GM12878 (cell line): ENCODE data around the gene KCNK7. TPM values are rescaled to one million over a fixed set of nuclear protein-coding genes. Genes with fewer than 3 reads are reported as not detected.
A peak's percentile ranks its signal among the peaks of the same experiment; 100 is the strongest.

Experiments
- ATAC-seq: fragments of 200-7000 bp; cut with Tn5 transposase; 3 replicates; pipeline ENCODE4 v1.9.1; 2020; ENCODE audit warnings: mild to moderate bottlenecking, moderate library complexity
- BruUV-seq: library from RNA; stranded (reverse); fragments of 400-500 nt; replicated peaks from 2 replicates; lab custom pipeline; 2021; lab: Mats Ljungman, UMichigan
- CTCF ChIA-PET: fragments of 300-600 bp; sonication (Branson Sonifier 250); formaldehyde crosslinking; extraction: SDS; loops from one replicate; lab custom pipeline; 2021; ENCODE audit warnings: inconsistent platforms; lab: Yijun Ruan, JAX
- POLR2A ChIA-PET: fragments of 350-600 bp; formaldehyde crosslinking; extraction: SDS; loops from one replicate; lab custom pipeline; 2021; ENCODE audit warnings: inconsistent platforms; lab: Charles Lee
- RAD21 ChIA-PET: fragments of 300-600 bp; sonication (Branson Sonifier 250); formaldehyde crosslinking; loops from one replicate; lab custom pipeline; 2023; ENCODE audit warnings: antibody characterized with exemption; ENCODE audit not compliant: unreplicated experiment; lab: Charles Lee
- SMC1A ChIA-PET: fragments of 300-600 bp; sonication (Branson Sonifier 250); formaldehyde crosslinking; loops from one replicate; lab custom pipeline; 2023; ENCODE audit not compliant: unreplicated experiment, uncharacterized antibody; lab: Charles Lee
- DNase-seq: peaks from one replicate; pipeline ENCODE4 v3.0.0-alpha.2; 2011; ENCODE audit warnings: low read depth, low spot score
- FAIRE-seq: peaks from 3 replicates; lab custom pipeline; 2011; peaks lifted over from hg19 to GRCh38; lab: Jason Lieb, UNC
- H2AFZ ChIP-seq: 2 replicates; pipeline ENCODE4 v1.6.0; 2011; ENCODE audit warnings: low read depth, low read length, control low read depth; ENCODE audit not compliant: control insufficient read depth
- H3K27ac ChIP-seq: 2 replicates; pipeline ENCODE4 v1.5.1; 2011; ENCODE audit warnings: control low read depth; ENCODE audit not compliant: control insufficient read depth, insufficient read depth
- H3K27me3 ChIP-seq, 2 experiments: replicated peaks in 1 of 2; 2 replicates each; pipeline versions ENCODE4 v1.6.0 to v1.6.1; 2011; ENCODE audit warnings: low read length in 1 of 2; ENCODE audit not compliant: control insufficient read depth in 2 of 2, insufficient read depth in 2 of 2
- H3K36me3 ChIP-seq, 2 experiments: 2 replicates each; pipeline ENCODE4 v1.5.1; 2011; ENCODE audit warnings: low read length in 1 of 2; ENCODE audit not compliant: control insufficient read depth in 2 of 2, insufficient read depth in 2 of 2
- H3K4me1 ChIP-seq: 2 replicates; pipeline ENCODE4 v1.6.1; 2011; ENCODE audit warnings: mild to moderate bottlenecking, low read length, moderate library complexity, mixed read lengths; ENCODE audit not compliant: control insufficient read depth, insufficient read depth
- H3K4me2 ChIP-seq: 2 replicates; pipeline ENCODE4 v1.6.0; 2011; ENCODE audit warnings: control low read depth; ENCODE audit not compliant: control insufficient read depth, insufficient read depth
- H3K4me3 ChIP-seq: fragments of 200-600 bp; sonication (generic); 2 replicates; pipeline ENCODE4 v1.5.1; 2016
- H3K79me2 ChIP-seq: 2 replicates; pipeline ENCODE4 v1.6.0; 2011; ENCODE audit warnings: low read length; ENCODE audit not compliant: control insufficient read depth, insufficient read depth
- H3K9ac ChIP-seq: 2 replicates; pipeline ENCODE4 v1.8.0; 2011; ENCODE audit warnings: low read length, control low read depth, mixed read lengths; ENCODE audit not compliant: control insufficient read depth, insufficient read depth
- H3K9me3 ChIP-seq: replicated peaks from 3 replicates; pipeline ENCODE4 v1.5.1; 2011; ENCODE audit warnings: mild to moderate bottlenecking, low read length; ENCODE audit not compliant: control insufficient read depth, insufficient read depth
- H4K20me1 ChIP-seq: 2 replicates; pipeline ENCODE4 v1.6.0; 2011; ENCODE audit not compliant: control insufficient read depth, insufficient read depth
- BMI1 ChIP-seq: fragments of 450-650 bp; IDR thresholded peaks from 2 replicates; pipeline ENCODE4 v1.6.1; 2016; ENCODE audit warnings: mild to moderate bottlenecking, moderate library complexity, borderline replicate concordance
- IRF4 ChIP-seq: IDR thresholded peaks from 2 replicates; pipeline ENCODE4 v1.6.1; 2011; ENCODE audit warnings: low read depth, low read length
- LARP7 ChIP-seq: fragments of 450-650 bp; IDR thresholded peaks from 2 replicates; pipeline ENCODE4 v1.6.1; 2017; ENCODE audit warnings: mild to moderate bottlenecking
- MYB ChIP-seq: fragments of 150-350 bp; IDR thresholded peaks from 2 replicates; pipeline ENCODE4 v1.6.1; 2014; ENCODE audit warnings: mild to moderate bottlenecking, low read depth, low read length, borderline replicate concordance
- MYC ChIP-seq: IDR thresholded peaks from 2 replicates; pipeline ENCODE4 v1.6.1; 2011; ENCODE audit warnings: mild to moderate bottlenecking, low read length, moderate library complexity, inconsistent platforms; ENCODE audit not compliant: insufficient read depth, insufficient replicate concordance, insufficient read length, severe bottlenecking
- NFIC ChIP-seq: IDR thresholded peaks from 2 replicates; pipeline ENCODE4 v1.6.1; 2012; ENCODE audit warnings: low read depth, mild to moderate bottlenecking, inconsistent platforms, low read length, moderate library complexity
- NFXL1 ChIP-seq: fragments of 450-650 bp; IDR thresholded peaks from 2 replicates; pipeline ENCODE4 v1.6.1; 2017; ENCODE audit warnings: antibody characterized with exemption, mild to moderate bottlenecking, borderline replicate concordance
- NFYA ChIP-seq: IDR thresholded peaks from 2 replicates; pipeline ENCODE4 v1.6.1; 2011; ENCODE audit warnings: low read depth, mild to moderate bottlenecking, low read length, improper control_type of control experiment, borderline replicate concordance
- NRF1 ChIP-seq: conservative IDR thresholded peaks from 2 replicates; pipeline ENCODE4 v1.6.1; 2011; ENCODE audit warnings: mild to moderate bottlenecking, low read depth, low read length, improper control_type of control experiment
- POLR2AphosphoS5 ChIP-seq: IDR thresholded peaks from 2 replicates; pipeline ENCODE4 v1.6.1; 2011; ENCODE audit warnings: mild to moderate bottlenecking, low read length, inconsistent platforms
- RELA ChIP-seq: fragments of 450-650 bp; IDR thresholded peaks from 2 replicates; pipeline ENCODE4 v1.8.0; 2014; ENCODE audit warnings: borderline replicate concordance; ENCODE audit not compliant: partially characterized antibody
- RELB ChIP-seq: fragments of 450-650 bp; IDR thresholded peaks from 2 replicates; pipeline ENCODE4 v1.6.1; 2017; ENCODE audit warnings: low read depth, mild to moderate bottlenecking, moderate library complexity
- SUPT20H ChIP-seq: IDR thresholded peaks from 2 replicates; pipeline ENCODE4 v1.6.1; 2011; ENCODE audit warnings: low read depth, mild to moderate bottlenecking, low read length, moderate library complexity, borderline replicate concordance; ENCODE audit not compliant: control insufficient read depth
- TCF7 ChIP-seq: IDR thresholded peaks from 2 replicates; pipeline ENCODE4 v1.6.1; 2014; ENCODE audit warnings: antibody characterized with exemption, borderline replicate concordance
- WRNIP1 ChIP-seq: IDR thresholded peaks from 2 replicates; pipeline ENCODE4 v1.6.1; 2011; ENCODE audit warnings: low read depth, low read length, improper control_type of control experiment, borderline replicate concordance
- YBX1 ChIP-seq: fragments of 450-650 bp; IDR thresholded peaks from 2 replicates; pipeline ENCODE4 v1.6.1; 2016; ENCODE audit warnings: antibody characterized with exemption
- ZSCAN29 ChIP-seq: fragments of 450-650 bp; IDR thresholded peaks from 2 replicates; pipeline ENCODE4 v1.6.1; 2017; ENCODE audit warnings: mild to moderate bottlenecking, moderate library complexity
- WGBS: methylation state at CpG from one replicate; pipeline ENCODE4 v1.1.6; 2016; ENCODE audit warnings: low lambda C conversion rate; ENCODE audit not compliant: insufficient replicate concordance, insufficient coverage; ENCODE audit errors: missing lambda C conversion rate; 5-methylcytosine and 5-hydroxymethylcytosine counted together
- in situ Hi-C: fragments of 300-500 bp; cut with MboI; formaldehyde crosslinking; loops from 9 replicates; pipeline ENCODE4 v1.14.3; 2018; ENCODE audit warnings: mixed read lengths
- intact Hi-C: fragments of 100-400 bp; cut with micrococcal nuclease; formaldehyde crosslinking; loops from one replicate; pipeline ENCODE4 v1.14.2; 2022; ENCODE audit not compliant: unreplicated experiment
- polyA plus RNA-seq, 11 experiments: library from polyadenylated mRNA; depleted of rRNA in 4 of 11; unstranded in 6 of 11; stranded (reverse) in 5 of 11; fragments of >200 nt; fragmentation: Nextera tagmentation in 4 of 11; fragmentation: Illumina TruSeq in 1 of 11; extraction: Ambion mirVana in 4 of 11; extraction: Trizol in 1 of 11; gene quantifications; 1 replicate in 1 of 11; 2 replicates in 10 of 11; pipeline versions ENCODE4 v1.2.1 to v1.2.3, GENCODE V29; 2011 to 2016; ENCODE audit warnings: inconsistent platforms in 2 of 11, missing spikeins in 2 of 11, low read depth in 1 of 11
- total RNA-seq, 4 experiments: library from RNA; depleted of rRNA in 3 of 4; stranded (reverse); fragments of >200 nt in 3 of 4; fragmentation: Illumina TruSeq in 1 of 4; extraction: Trizol in 1 of 4; gene quantifications; 2 replicates each; pipeline versions ENCODE4 v1.2.1 to v1.2.3, GENCODE V29; 2013 to 2021
- TF ChIP-seq, protein P1 (sequence below), 3 experiments: IDR thresholded peaks in 2 of 3; conservative IDR thresholded peaks in 1 of 3; 2 replicates each; pipeline ENCODE4 v1.5.1; 2011; ENCODE audit warnings: low read depth in 3 of 3, low read length in 3 of 3, mild to moderate bottlenecking in 3 of 3, control low read depth in 2 of 3, moderate library complexity in 2 of 3, inconsistent platforms in 1 of 3, mixed read lengths in 1 of 3; ENCODE audit not compliant: control insufficient read depth in 2 of 3, insufficient read depth in 1 of 3; ENCODE audit errors: extremely low read depth in 1 of 3
- TF ChIP-seq, protein P2 (sequence below): IDR thresholded peaks from 2 replicates; pipeline ENCODE4 v1.6.1; 2012; ENCODE audit warnings: low read length, inconsistent platforms

Gene KCNK7
- total and polyA plus RNA-seq, 10 of the 15 experiments (the other 5 are each of a cell fraction or from before 2014, with no cell fraction given), result 0.11 to 0.54 (median 0.23) TPM; not detected in 7

DNA sequence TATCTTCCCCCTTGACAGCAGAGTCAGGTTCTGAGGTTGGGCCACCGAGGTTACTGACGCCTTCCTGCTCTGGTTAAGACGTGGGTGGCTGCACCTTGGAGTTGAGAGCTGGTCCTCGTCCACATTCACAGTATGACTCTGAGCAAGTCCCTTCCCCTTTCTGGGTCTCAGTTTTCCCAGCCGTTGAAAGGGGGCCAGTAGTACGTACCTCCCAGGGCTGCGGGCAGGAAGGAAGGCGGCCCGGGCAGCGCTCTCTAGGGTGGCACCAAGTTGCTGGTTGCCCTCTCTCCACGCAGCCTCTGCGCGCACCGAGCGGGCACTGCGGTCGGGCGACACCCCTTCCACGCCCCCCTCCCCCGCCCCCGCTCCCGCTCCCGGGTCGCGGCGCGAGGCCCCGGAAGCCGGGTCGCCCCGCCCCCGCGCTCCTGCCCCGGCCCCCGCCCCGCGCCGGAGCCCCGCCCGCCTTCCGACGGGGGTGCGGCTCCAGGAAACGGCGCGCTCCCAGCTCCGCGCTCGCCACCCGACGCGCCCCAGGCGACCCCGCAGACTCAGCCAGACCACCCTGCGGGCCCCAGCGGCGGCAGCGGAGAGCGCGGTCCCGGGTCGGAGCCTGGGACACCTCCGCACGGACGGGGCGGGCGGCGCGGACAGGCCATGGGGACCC, 19.9 kb downstream of the KCNK7 start, which contains the start of gene EHBP1L1:
Gene EHBP1L1 (plus strand): TSS at position 486 of the 664 bp plus-strand sequence. CDS start 250 bp downstream, outside the sequence.
- no peaks in the 10 kb centered on the region; the same call in 1 of the 2 replicates for H4K20me1 ChIP-seq
- peak; percentile 70 for DNase-seq
- WGBS, result under 1% methylated on average over 37 of the region's 69 CpGs
- H3K79me2 ChIP-seq, result peaks cover 71% of the 10 kb centered on the region
- SMC1A ChIA-PET, result interaction anchor here (0.6 to 4.2 kb wide), 5 partner anchors 12 to 39 kb away, joined by 3 to 93 read pairs (median 4); partner anchors contain the start of gene PCNX3
- H3K9ac ChIP-seq, result peak within 1 kb of the TSS; percentile 88
- peak within 1 kb of the TSS; percentile 97 for H3K4me3 ChIP-seq
- H3K9me3 ChIP-seq, result no peaks in the 10 kb centered on the region
- in situ Hi-C loops, result no loop called here
- peak; percentile 95 for FAIRE-seq
- no TSS peak for BruUV-seq
- peak within 1 kb of the TSS; percentile 61 for H2AFZ ChIP-seq
- H3K4me1 ChIP-seq, result peaks cover 35% of the 10 kb centered on the region
- peak within 1 kb of the TSS; percentile 96 for H3K27ac ChIP-seq
- RAD21 ChIA-PET, result interaction anchor here (0.9 to 4.0 kb wide), 8 partner anchors 12 to 87 kb away, joined by 4 to 132 read pairs (median 7); partner anchors contain the start of genes KCNK7, MAP3K11, PCNX3 and RELA
- CTCF ChIA-PET, result interaction anchor here (0.6 to 5.7 kb wide), 9 partner anchors 12 to 204 kb away, joined by 3 to 130 read pairs (median 4); partner anchors contain the start of gene KCNK7
- peaks cover 5 to 9% of the 10 kb centered on the region in 2 experiments; a peak in 3 of 4 replicates for H3K36me3 ChIP-seq
- H3K27me3 ChIP-seq, result no peaks in the 10 kb centered on the region
- POLR2A ChIA-PET, result interaction anchor here (0.5 to 4.9 kb wide), 7 partner anchors 12 to 64 kb away, joined by 3 to 129 read pairs (median 7); partner anchors contain the start of genes MAP3K11 and PCNX3
- peak within 1 kb of the TSS; percentile 100 for H3K4me2 ChIP-seq
- peak; percentile 27 for ATAC-seq
- intact Hi-C loops, result no loop called here
- no peak for TF ChIP-seq TCF7
- TF ChIP-seq BMI1, result no peak
- TF ChIP-seq IRF4, result peak; percentile 86
- no peak for TF ChIP-seq NFXL1
- TF ChIP-seq POLR2AphosphoS5, result 0 out of 2 replicates have a peak, but pooled peaks have one; percentile 27
- no peak for TF ChIP-seq MYC
- TF ChIP-seq NFIC, result no peak
- peak; percentile 57; the same call in 1 of the 2 replicates for TF ChIP-seq RELB
- no peak for TF ChIP-seq YBX1
- TF ChIP-seq RELA, result no peak
- no peak; the same call in none of the 2 replicates for TF ChIP-seq LARP7
- no peak for TF ChIP-seq ZSCAN29
- TF ChIP-seq, protein P1, sequence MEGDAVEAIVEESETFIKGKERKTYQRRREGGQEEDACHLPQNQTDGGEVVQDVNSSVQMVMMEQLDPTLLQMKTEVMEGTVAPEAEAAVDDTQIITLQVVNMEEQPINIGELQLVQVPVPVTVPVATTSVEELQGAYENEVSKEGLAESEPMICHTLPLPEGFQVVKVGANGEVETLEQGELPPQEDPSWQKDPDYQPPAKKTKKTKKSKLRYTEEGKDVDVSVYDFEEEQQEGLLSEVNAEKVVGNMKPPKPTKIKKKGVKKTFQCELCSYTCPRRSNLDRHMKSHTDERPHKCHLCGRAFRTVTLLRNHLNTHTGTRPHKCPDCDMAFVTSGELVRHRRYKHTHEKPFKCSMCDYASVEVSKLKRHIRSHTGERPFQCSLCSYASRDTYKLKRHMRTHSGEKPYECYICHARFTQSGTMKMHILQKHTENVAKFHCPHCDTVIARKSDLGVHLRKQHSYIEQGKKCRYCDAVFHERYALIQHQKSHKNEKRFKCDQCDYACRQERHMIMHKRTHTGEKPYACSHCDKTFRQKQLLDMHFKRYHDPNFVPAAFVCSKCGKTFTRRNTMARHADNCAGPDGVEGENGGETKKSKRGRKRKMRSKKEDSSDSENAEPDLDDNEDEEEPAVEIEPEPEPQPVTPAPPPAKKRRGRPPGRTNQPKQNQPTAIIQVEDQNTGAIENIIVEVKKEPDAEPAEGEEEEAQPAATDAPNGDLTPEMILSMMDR (IDR thresholded peaks at IDR 0.05 in 2 of 3, conservative IDR thresholded peaks at IDR 0.05 in 1 of 3; ENCODE audit: control insufficient read depth in 2 of 3, extremely low read depth in 1 of 3, insufficient read depth in 1 of 3, low read depth in 3 of 3, low read length in 3 of 3), result no peak
- TF ChIP-seq NFYA, result no peak
- no peak for TF ChIP-seq WRNIP1
- TF ChIP-seq NRF1, result no peak
- no peak for TF ChIP-seq SUPT20H
- TF ChIP-seq, protein P2, sequence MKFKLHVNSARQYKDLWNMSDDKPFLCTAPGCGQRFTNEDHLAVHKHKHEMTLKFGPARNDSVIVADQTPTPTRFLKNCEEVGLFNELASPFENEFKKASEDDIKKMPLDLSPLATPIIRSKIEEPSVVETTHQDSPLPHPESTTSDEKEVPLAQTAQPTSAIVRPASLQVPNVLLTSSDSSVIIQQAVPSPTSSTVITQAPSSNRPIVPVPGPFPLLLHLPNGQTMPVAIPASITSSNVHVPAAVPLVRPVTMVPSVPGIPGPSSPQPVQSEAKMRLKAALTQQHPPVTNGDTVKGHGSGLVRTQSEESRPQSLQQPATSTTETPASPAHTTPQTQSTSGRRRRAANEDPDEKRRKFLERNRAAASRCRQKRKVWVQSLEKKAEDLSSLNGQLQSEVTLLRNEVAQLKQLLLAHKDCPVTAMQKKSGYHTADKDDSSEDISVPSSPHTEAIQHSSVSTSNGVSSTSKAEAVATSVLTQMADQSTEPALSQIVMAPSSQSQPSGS, result no peak
- TF ChIP-seq MYB, result no peak
